HEK293 (cell line): ENCODE measurements around the gene NADK.
"Not testable (repeated sequence)": the region's sequence is repeated elsewhere in the genome, so short reads cannot be mapped to it uniquely, and the experiment has no call there.

Experiments
- CTCF ChIP-seq: fragments of 450-650 bp; formaldehyde crosslinking; IDR thresholded peaks from 2 replicates; pipeline ENCODE4 v1.5.1; 2016; ENCODE audit warnings: missing biosample characterization, missing genetic modification characterization
- HIC1 ChIP-seq: fragments of 450-650 bp; formaldehyde crosslinking; IDR thresholded peaks from 2 replicates; pipeline ENCODE4 v1.5.1; 2016; ENCODE audit warnings: missing biosample characterization, missing genetic modification characterization
- HOXA7 ChIP-seq: sonication (generic); formaldehyde crosslinking; IDR thresholded peaks from 2 replicates; pipeline ENCODE4 v1.8.1; 2022; ENCODE audit warnings: missing genetic modification reagents, borderline replicate concordance
- KLF7 ChIP-seq: fragments of 450-650 bp; formaldehyde crosslinking; IDR thresholded peaks from 2 replicates; pipeline ENCODE4 v1.5.1; 2016; ENCODE audit warnings: missing biosample characterization, missing genetic modification characterization, borderline replicate concordance
- RBAK ChIP-seq: fragments of 450-650 bp; formaldehyde crosslinking; IDR thresholded peaks from 2 replicates; pipeline ENCODE4 v1.5.1; 2016; ENCODE audit warnings: missing biosample characterization, missing genetic modification characterization
- SETDB1 ChIP-seq: IDR thresholded peaks from one replicate; pipeline ENCODE4 v1.6.1; 2017; ENCODE audit warnings: mild to moderate bottlenecking, low read length, moderate library complexity, mixed read lengths; ENCODE audit not compliant: insufficient read length
- YY1 ChIP-seq: fragments of 450-650 bp; formaldehyde crosslinking; IDR thresholded peaks from 2 replicates; pipeline ENCODE4 v1.5.1; 2018; ENCODE audit warnings: missing biosample characterization, missing genetic modification characterization
- ZBTB20 ChIP-seq: fragments of 450-650 bp; formaldehyde crosslinking; IDR thresholded peaks from 2 replicates; pipeline ENCODE4 v1.5.1; 2016; ENCODE audit warnings: missing biosample characterization, missing genetic modification characterization
- ZBTB44 ChIP-seq: fragments of 450-650 bp; IDR thresholded peaks from 2 replicates; pipeline ENCODE4 v1.5.1; 2018; ENCODE audit warnings: missing biosample characterization, mild to moderate bottlenecking, missing genetic modification characterization
- ZNF157 ChIP-seq: fragments of 450-650 bp; formaldehyde crosslinking; IDR thresholded peaks from 2 replicates; pipeline ENCODE4 v1.5.1; 2016; ENCODE audit warnings: missing biosample characterization, missing genetic modification characterization
- ZNF24 ChIP-seq: fragments of 450-650 bp; formaldehyde crosslinking; IDR thresholded peaks from 2 replicates; pipeline ENCODE4 v1.5.1; 2016; ENCODE audit warnings: missing biosample characterization, missing genetic modification characterization
- ZNF274 ChIP-seq, 2 experiments: fragments of 200-500 bp in 1 of 2; fragments of 450-650 bp in 1 of 2; sonication (Bioruptor generic) in 1 of 2; formaldehyde crosslinking in 1 of 2; IDR thresholded peaks; 2 replicates each; pipeline versions ENCODE4 v1.5.1 to v1.6.1; 2014 to 2016; ENCODE audit warnings: borderline replicate concordance in 1 of 2, inconsistent platforms in 1 of 2, low read length in 1 of 2, missing biosample characterization in 1 of 2, missing genetic modification characterization in 1 of 2
- ZNF645 ChIP-seq: fragments of 450-650 bp; formaldehyde crosslinking; IDR thresholded peaks from 2 replicates; pipeline ENCODE4; 2016; ENCODE audit warnings: missing biosample characterization, missing genetic modification characterization
- ZNF76 ChIP-seq: fragments of 450-650 bp; formaldehyde crosslinking; IDR thresholded peaks from 2 replicates; pipeline ENCODE4; 2016; ENCODE audit warnings: low read depth, missing biosample characterization, missing genetic modification characterization, borderline replicate concordance

GRCh38 chr1:1702506-1702905 is 75.8 kb downstream of the NADK start:
- TF ChIP-seq YY1 (tag by site-specific recombination); ZNF76 (tag by site-specific recombination); CTCF; KLF7 (tag by site-specific recombination); ZNF274 (IDR thresholded peaks at IDR 0.05; ENCODE audit: low read length); ZNF274 (tag by site-specific recombination; IDR thresholded peaks at IDR 0.05; ENCODE audit: borderline replicate concordance); ZNF645; HIC1 (tag by site-specific recombination); ZNF157; ZBTB44 (tag by site-specific recombination); HOXA7 (CRISPR knock-in tag); ZNF24 (tag by site-specific recombination); ZBTB20 (tag by site-specific recombination); RBAK (tag by site-specific recombination); SETDB1: not testable (repeated sequence)
